Activated CD8-positive, alpha-beta memory T cell treated with anti-CD3 and anti-CD28 coated beads, Interleukin-2, amount 50 U/mL, for 1 hour (primary cell): Measurements from ENCODE around the gene HOXA2.

ENCODE experiments used
- DNase-seq: peaks from one replicate; pipeline ENCODE4 v3.0.0-alpha.2; 2020; ENCODE audit errors: extremely low read depth

HOXA2 gene

GRCh38 chr7:27102581-27103442 is at the start of gene HOXA2:
Gene HOXA2 (minus strand): TSS chr7:27102683. CDS start chr7:27102500, 183 bp downstream.
- no peak for DNase-seq

GRCh38 chr7:27151341-27151930 is 49.0 kb upstream of the HOXA2 start:
- no peak for DNase-seq

GRCh38 chr7:27150568-27151340 is 48.3 kb upstream of the HOXA2 start:
- DNase-seq, result no peak

- no peak for DNase-seq
These were observed 47.5 kb upstream of the HOXA2 start for GRCh38 chr7:27149842-27150567.

- no peak for DNase-seq
These were observed 46.5 kb upstream of the HOXA2 start for GRCh38 chr7:27148756-27149641.

GRCh38 chr7:27148031-27148755 is 45.7 kb upstream of the HOXA2 start:
- DNase-seq, result no peak

GRCh38 chr7:27147199-27148030 is 44.9 kb upstream of the HOXA2 start, which contains the start of gene HOXA6:
Gene HOXA6 (minus strand): TSS chr7:27147774. CDS start chr7:27147749, 25 bp downstream.
- no peak for DNase-seq

GRCh38 chr7:27146491-27147198 is 44.2 kb upstream of the HOXA2 start:
- DNase-seq, result no peak

- no peak for DNase-seq
These were observed 43.5 kb upstream of the HOXA2 start for GRCh38 chr7:27145914-27146412.

- DNase-seq, result no peak
These were observed 42.9 kb upstream of the HOXA2 start for GRCh38 chr7:27145165-27145913.

GRCh38 chr7:27144781-27145164 is 42.3 kb upstream of the HOXA2 start:
- no peak for DNase-seq

- no peak for DNase-seq
These were observed 41.7 kb upstream of the HOXA2 start for GRCh38 chr7:27143950-27144780.

- DNase-seq, result no peak
These were observed 40.8 kb upstream of the HOXA2 start, which contains the start of gene HOXA5 for GRCh38 chr7:27143023-27143949. Gene HOXA5 (minus strand): TSS chr7:27143681. CDS start chr7:27143607, 74 bp downstream.

GRCh38 chr7:27142580-27143022 is 40.1 kb upstream of the HOXA2 start:
- DNase-seq, result no peak

- no peak for DNase-seq
These were observed 39.6 kb upstream of the HOXA2 start for GRCh38 chr7:27141923-27142579.
